Neural cell (in vitro differentiated cells): ENCODE measurements around the gene WFS1. TPM values are rescaled to one million over a fixed set of nuclear protein-coding genes. Genes with fewer than 3 reads are reported as not detected.

ENCODE experiments used
- H2AFZ ChIP-seq: fragments of 200-600, 300-800 bp; sonication (generic), shearing (Covaris generic); 2 replicates; pipeline ENCODE4 v1.6.0; 2014; ENCODE audit warnings: low read depth, mild to moderate bottlenecking, antibody characterized with exemption, low read length, moderate library complexity
- H3F3A ChIP-seq: fragments of 200-600 bp; shearing (Covaris generic); 2 replicates; pipeline ENCODE4 v1.6.1; 2016; ENCODE audit warnings: mild to moderate bottlenecking, moderate library complexity, mixed read lengths, antibody characterized with exemption, low read length; ENCODE audit not compliant: insufficient read depth, poor library complexity, severe bottlenecking
- H3K27ac ChIP-seq: fragments of 200-600, 300-800 bp; sonication (generic), shearing (Covaris generic); 2 replicates; pipeline ENCODE4 v1.5.1; 2014; ENCODE audit warnings: mild to moderate bottlenecking, low read length, moderate library complexity
- H3K27me3 ChIP-seq: fragments of 300-800, 200-600 bp; sonication (generic), shearing (Covaris generic); 2 replicates; pipeline ENCODE4 v1.6.0; 2014; ENCODE audit warnings: mild to moderate bottlenecking, low read depth, low read length, moderate library complexity; ENCODE audit not compliant: insufficient read depth
- H3K36me3 ChIP-seq: fragments of 300-800, 200-600 bp; sonication (generic), shearing (Covaris generic); 2 replicates; pipeline ENCODE4 v1.5.1; 2014; ENCODE audit warnings: mild to moderate bottlenecking, antibody characterized with exemption, low read length, moderate library complexity; ENCODE audit not compliant: insufficient read depth
- H3K4me2 ChIP-seq: fragments of 300-800, 200-600 bp; sonication (generic), shearing (Covaris generic); 2 replicates; pipeline ENCODE4 v1.6.0; 2014; ENCODE audit warnings: mild to moderate bottlenecking, low read length
- H3K4me3 ChIP-seq: fragments of 300-800, 200-600 bp; sonication (generic), shearing (Covaris generic); 2 replicates; pipeline ENCODE4 v1.5.1; 2014; ENCODE audit warnings: mild to moderate bottlenecking, low read length, moderate library complexity
- H3K79me2 ChIP-seq: fragments of 200-600 bp; shearing (Covaris generic); replicated peaks from 2 replicates; pipeline ENCODE4 v1.6.0; 2014; ENCODE audit warnings: mild to moderate bottlenecking, low read length, moderate library complexity; ENCODE audit not compliant: insufficient read depth
- H3K9ac ChIP-seq: fragments of 300-800, 200-600 bp; sonication (generic), shearing (Covaris generic); 2 replicates; pipeline ENCODE4 v1.6.1; 2016; ENCODE audit warnings: mild to moderate bottlenecking, low read length, mixed read lengths
- H3K9me2 ChIP-seq: fragments of 200-600 bp; shearing (Covaris generic); 2 replicates; pipeline ENCODE4 v1.6.1; 2016; ENCODE audit warnings: mild to moderate bottlenecking, low read length, mixed read lengths; ENCODE audit not compliant: insufficient read depth
- H3K9me3 ChIP-seq: fragments of 200-600, 300-800 bp; sonication (generic), shearing (Covaris generic); 2 replicates; pipeline ENCODE4 v1.6.1; 2016; ENCODE audit warnings: mild to moderate bottlenecking, mixed run types, low read length, moderate library complexity, mixed read lengths
- H4K20me1 ChIP-seq: fragments of 200-600 bp; shearing (Covaris generic); 2 replicates; pipeline ENCODE4 v1.6.1; 2016; ENCODE audit warnings: mild to moderate bottlenecking, mixed run types; ENCODE audit not compliant: insufficient read depth
- CTCF ChIP-seq: fragments of 450-650 bp; IDR thresholded peaks from 2 replicates; pipeline ENCODE4 v1.5.1; 2014; ENCODE audit warnings: antibody characterized with exemption, mild to moderate bottlenecking, moderate library complexity; ENCODE audit not compliant: poor library complexity, severe bottlenecking
- EP300 ChIP-seq: fragments of 450-650 bp; conservative IDR thresholded peaks from 2 replicates; pipeline ENCODE4 v1.6.1; 2014; ENCODE audit warnings: antibody characterized with exemption, mild to moderate bottlenecking, moderate library complexity; ENCODE audit not compliant: poor library complexity, severe bottlenecking
- EZH2 ChIP-seq: fragments of 200-600, 300-800 bp; shearing (Covaris generic), sonication (generic); IDR thresholded peaks from 2 replicates; pipeline ENCODE4 v1.6.1; 2014; ENCODE audit warnings: antibody characterized with exemption, low read length, borderline replicate concordance, mild to moderate bottlenecking; ENCODE audit not compliant: insufficient read depth, poor library complexity, severe bottlenecking
- MXI1 ChIP-seq: fragments of 450-650 bp; conservative IDR thresholded peaks from 2 replicates; pipeline ENCODE4 v1.6.1; 2014; ENCODE audit warnings: antibody characterized with exemption, mild to moderate bottlenecking; ENCODE audit not compliant: poor library complexity, severe bottlenecking
- POLR2AphosphoS5 ChIP-seq: IDR thresholded peaks from 2 replicates; pipeline ENCODE4 v1.6.1; 2012
- RAD21 ChIP-seq: fragments of 450-650 bp; conservative IDR thresholded peaks from 2 replicates; pipeline ENCODE4 v1.6.1; 2014; ENCODE audit warnings: antibody characterized with exemption, mild to moderate bottlenecking, moderate library complexity
- REST ChIP-seq: IDR thresholded peaks from 2 replicates; pipeline ENCODE4 v1.6.1; 2012; ENCODE audit warnings: borderline replicate concordance
- SMC3 ChIP-seq: fragments of 450-650 bp; conservative IDR thresholded peaks from 2 replicates; pipeline ENCODE4 v1.6.1; 2014; ENCODE audit warnings: antibody characterized with exemption, mild to moderate bottlenecking, moderate library complexity; ENCODE audit not compliant: poor library complexity
- TAF1 ChIP-seq: IDR thresholded peaks from 2 replicates; pipeline ENCODE4 v1.6.1; 2012; ENCODE audit warnings: low read depth
- polyA plus RNA-seq: library from polyadenylated mRNA; depleted of rRNA; stranded (reverse); fragments of >200 nt; gene quantifications from 2 replicates; pipeline ENCODE4 v1.2.3, GENCODE V29; 2014

The WFS1 gene
- polyA plus RNA-seq, 1 donor from 2014 or later, result 4.5 TPM

GRCh38 chr4:6298035-6298434 is 28.4 kb downstream of the WFS1 start:
- Histone ChIP-seq H4K20me1 (no peaks in the 10 kb centered on the region), H3K9me2 (no peaks in the 10 kb centered on the region), H3K9ac (no peak overlapping the region), H2AFZ (no peak overlapping the region), H3K27ac (no peak overlapping the region), H3K4me3 (no peak overlapping the region), H3F3A (no peaks in the 10 kb centered on the region), H3K9me3 (no peaks in the 10 kb centered on the region), H3K27me3 (no peaks in the 10 kb centered on the region), H3K4me2 (no peak overlapping the region), H3K36me3 (no peaks in the 10 kb centered on the region), H3K79me2 (no peaks in the 10 kb centered on the region)
- TF ChIP-seq POLR2AphosphoS5 (no peak), MXI1 (no peak), EP300 (no peak), RAD21 (no peak), SMC3 (no peak), TAF1 (no peak), EZH2 (no peak), CTCF (no peak), REST (no peak)

- H3K36me3 ChIP-seq, result no peaks in the 10 kb centered on the region
- H4K20me1 ChIP-seq, result no peaks in the 10 kb centered on the region
- H3K79me2 ChIP-seq, result no peaks in the 10 kb centered on the region
- H3K9me2 ChIP-seq, result no peaks in the 10 kb centered on the region
- H3K4me2 ChIP-seq, result no peak overlapping the region
- H3K9ac ChIP-seq, result no peak overlapping the region
- TF ChIP-seq EP300, result no peak
- TF ChIP-seq SMC3, result no peak
- TF ChIP-seq CTCF, result no peak
- TF ChIP-seq RAD21, result no peak
- no peak for TF ChIP-seq TAF1
- no peak for TF ChIP-seq POLR2AphosphoS5
- TF ChIP-seq EZH2, result no peak
- TF ChIP-seq MXI1, result no peak
- no peaks in the 10 kb centered on the region for H3F3A ChIP-seq
- no peaks in the 10 kb centered on the region for H3K27me3 ChIP-seq
- no peak overlapping the region for H3K27ac ChIP-seq
- H3K4me3 ChIP-seq, result no peak overlapping the region
- H2AFZ ChIP-seq, result no peak overlapping the region
- no peaks in the 10 kb centered on the region for H3K9me3 ChIP-seq
Observed at GRCh38 chr4:6298852-6299251, 29.2 kb downstream of the WFS1 start.
